Measurements from ENCODE around the gene SNED1. TPM values are rescaled to one million over a fixed set of nuclear protein-coding genes. Genes with fewer than 3 reads are reported as not detected.

The SNED1 gene
- total RNA-seq, 1 donor from 2014 or later, result 2.3 TPM

- Mint-ChIP-seq H3K4me3 (ENCODE audit: unreplicated experiment) (no peak overlapping the region), H3K27ac (ENCODE audit: unreplicated experiment) (no peak overlapping the region), H3K27me3 (ENCODE audit: unreplicated experiment) (peaks cover 16% of the 10 kb centered on the region), H3K4me1 (ENCODE audit: unreplicated experiment) (no peaks in the 10 kb centered on the region), H3K36me3 (ENCODE audit: low read depth, unreplicated experiment) (peaks cover 3% of the 10 kb centered on the region), H3K9me3 (ENCODE audit: unreplicated experiment) (no peaks in the 10 kb centered on the region)
- TF ChIP-seq CTCF (IDR thresholded peaks at IDR 0.05; ENCODE audit: unreplicated experiment), result no peak
- DNase-seq (ENCODE audit: low spot score), result no peak
Measured at GRCh38 chr2:240983996-240984498, 14.4 kb upstream of the SNED1 start.

- no peaks in the 10 kb centered on the region for H3K4me1 Mint-ChIP-seq (ENCODE audit: unreplicated experiment)
- TF ChIP-seq CTCF (IDR thresholded peaks at IDR 0.05; ENCODE audit: unreplicated experiment), result no peak
- no peak overlapping the region for H3K27ac Mint-ChIP-seq (ENCODE audit: unreplicated experiment)
- DNase-seq (ENCODE audit: low spot score), result no peak
- H3K27me3 Mint-ChIP-seq (ENCODE audit: unreplicated experiment), result peaks cover 16% of the 10 kb centered on the region
- peaks cover 3% of the 10 kb centered on the region for H3K36me3 Mint-ChIP-seq (ENCODE audit: low read depth, unreplicated experiment)
- no peak overlapping the region for H3K4me3 Mint-ChIP-seq (ENCODE audit: unreplicated experiment)
- H3K9me3 Mint-ChIP-seq (ENCODE audit: unreplicated experiment), result no peaks in the 10 kb centered on the region
Measured at GRCh38 chr2:240985881-240986786, 12.3 kb upstream of the SNED1 start.

GRCh38 chr2:240986787-240987411 lies 11.5 kb upstream of the SNED1 start:
- no peak for DNase-seq (ENCODE audit: low spot score)

GRCh38 chr2:240987588-240987987 lies 10.8 kb upstream of the SNED1 start:
- Mint-ChIP-seq H3K27me3 (ENCODE audit: unreplicated experiment) (peaks cover 14% of the 10 kb centered on the region), H3K9me3 (ENCODE audit: unreplicated experiment) (no peaks in the 10 kb centered on the region), H3K36me3 (ENCODE audit: low read depth, unreplicated experiment) (peaks cover 3% of the 10 kb centered on the region), H3K4me3 (ENCODE audit: unreplicated experiment) (no peak overlapping the region), H3K27ac (ENCODE audit: unreplicated experiment) (no peak overlapping the region), H3K4me1 (ENCODE audit: unreplicated experiment) (no peaks in the 10 kb centered on the region)
- no peak for DNase-seq (ENCODE audit: low spot score)
- no peak for TF ChIP-seq CTCF (IDR thresholded peaks at IDR 0.05; ENCODE audit: unreplicated experiment)

More at GRCh38 chr2:240986787-240987411, 11.5 kb upstream of the SNED1 start:
- no peak overlapping the region for H3K27ac Mint-ChIP-seq (ENCODE audit: unreplicated experiment)
- H3K36me3 Mint-ChIP-seq (ENCODE audit: low read depth, unreplicated experiment), result peaks cover 3% of the 10 kb centered on the region
- H3K4me1 Mint-ChIP-seq (ENCODE audit: unreplicated experiment), result no peaks in the 10 kb centered on the region
- no peaks in the 10 kb centered on the region for H3K9me3 Mint-ChIP-seq (ENCODE audit: unreplicated experiment)
- H3K4me3 Mint-ChIP-seq (ENCODE audit: unreplicated experiment), result no peak overlapping the region
- peaks cover 12% of the 10 kb centered on the region for H3K27me3 Mint-ChIP-seq (ENCODE audit: unreplicated experiment)
- TF ChIP-seq CTCF (IDR thresholded peaks at IDR 0.05; ENCODE audit: unreplicated experiment), result no peak
